ENCODE measurements around the gene UBE2I.

DNA sequence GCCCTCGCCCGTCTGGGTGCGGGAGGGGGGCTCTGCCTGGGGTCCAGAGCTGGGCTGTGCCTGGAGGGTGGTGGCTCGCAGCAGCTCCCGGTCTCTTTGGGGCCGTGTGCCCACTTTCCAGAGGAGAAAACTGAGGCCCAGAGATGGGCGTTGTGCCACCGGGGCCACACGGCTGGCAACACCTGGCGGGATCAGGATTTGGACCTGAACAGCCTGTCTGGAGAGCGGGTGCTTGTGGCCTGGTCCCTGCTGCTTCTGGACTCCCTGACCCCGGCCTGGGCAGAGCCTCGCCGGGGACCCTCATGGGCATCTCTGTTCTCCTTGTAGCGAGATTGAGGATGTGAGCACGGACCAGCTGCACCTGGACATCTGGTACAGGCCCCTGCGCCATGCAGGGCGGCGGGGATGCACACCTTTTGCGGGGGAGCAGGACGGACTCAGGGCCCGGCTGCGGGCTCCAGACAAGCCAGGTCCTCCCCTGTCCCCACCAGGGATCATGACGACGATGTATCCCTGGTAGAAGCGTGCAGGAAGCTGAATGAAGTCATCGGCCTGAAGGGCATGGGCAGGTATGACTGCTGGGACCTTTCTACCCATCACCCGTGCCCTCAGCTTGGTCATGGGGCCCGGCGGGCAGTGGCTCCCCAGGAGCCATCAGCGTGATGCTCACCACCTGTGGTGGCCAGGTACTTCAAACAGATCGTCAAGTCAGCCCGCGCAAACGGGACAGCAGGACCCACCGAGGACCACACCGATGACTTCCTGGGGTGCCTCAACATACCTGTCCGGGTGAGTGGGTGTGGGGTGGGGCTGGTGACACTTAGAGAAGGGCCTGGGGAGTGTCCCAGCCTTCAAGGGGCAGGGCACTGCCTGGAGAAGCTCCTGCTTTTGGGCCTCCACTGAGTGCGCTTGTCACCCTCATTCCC is 32.3 kb downstream of the UBE2I start:
- TF ChIP-seq, protein P1, sequence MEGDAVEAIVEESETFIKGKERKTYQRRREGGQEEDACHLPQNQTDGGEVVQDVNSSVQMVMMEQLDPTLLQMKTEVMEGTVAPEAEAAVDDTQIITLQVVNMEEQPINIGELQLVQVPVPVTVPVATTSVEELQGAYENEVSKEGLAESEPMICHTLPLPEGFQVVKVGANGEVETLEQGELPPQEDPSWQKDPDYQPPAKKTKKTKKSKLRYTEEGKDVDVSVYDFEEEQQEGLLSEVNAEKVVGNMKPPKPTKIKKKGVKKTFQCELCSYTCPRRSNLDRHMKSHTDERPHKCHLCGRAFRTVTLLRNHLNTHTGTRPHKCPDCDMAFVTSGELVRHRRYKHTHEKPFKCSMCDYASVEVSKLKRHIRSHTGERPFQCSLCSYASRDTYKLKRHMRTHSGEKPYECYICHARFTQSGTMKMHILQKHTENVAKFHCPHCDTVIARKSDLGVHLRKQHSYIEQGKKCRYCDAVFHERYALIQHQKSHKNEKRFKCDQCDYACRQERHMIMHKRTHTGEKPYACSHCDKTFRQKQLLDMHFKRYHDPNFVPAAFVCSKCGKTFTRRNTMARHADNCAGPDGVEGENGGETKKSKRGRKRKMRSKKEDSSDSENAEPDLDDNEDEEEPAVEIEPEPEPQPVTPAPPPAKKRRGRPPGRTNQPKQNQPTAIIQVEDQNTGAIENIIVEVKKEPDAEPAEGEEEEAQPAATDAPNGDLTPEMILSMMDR (conservative IDR thresholded peaks at IDR 0.05; ENCODE audit: low read depth, low read length), result no peak
- TF ChIP-seq EZH2 (IDR thresholded peaks at IDR 0.05; ENCODE audit: borderline replicate concordance, low read depth, low read length, poor library complexity, severe bottlenecking), result no peak

All from A673 (cell line).